ENCODE data around the gene MZT2A.
"Not testable (repeated sequence)": the region's sequence is repeated elsewhere in the genome, so short reads cannot be mapped to it uniquely, and the experiment has no call there.

The MZT2A gene

DNA sequence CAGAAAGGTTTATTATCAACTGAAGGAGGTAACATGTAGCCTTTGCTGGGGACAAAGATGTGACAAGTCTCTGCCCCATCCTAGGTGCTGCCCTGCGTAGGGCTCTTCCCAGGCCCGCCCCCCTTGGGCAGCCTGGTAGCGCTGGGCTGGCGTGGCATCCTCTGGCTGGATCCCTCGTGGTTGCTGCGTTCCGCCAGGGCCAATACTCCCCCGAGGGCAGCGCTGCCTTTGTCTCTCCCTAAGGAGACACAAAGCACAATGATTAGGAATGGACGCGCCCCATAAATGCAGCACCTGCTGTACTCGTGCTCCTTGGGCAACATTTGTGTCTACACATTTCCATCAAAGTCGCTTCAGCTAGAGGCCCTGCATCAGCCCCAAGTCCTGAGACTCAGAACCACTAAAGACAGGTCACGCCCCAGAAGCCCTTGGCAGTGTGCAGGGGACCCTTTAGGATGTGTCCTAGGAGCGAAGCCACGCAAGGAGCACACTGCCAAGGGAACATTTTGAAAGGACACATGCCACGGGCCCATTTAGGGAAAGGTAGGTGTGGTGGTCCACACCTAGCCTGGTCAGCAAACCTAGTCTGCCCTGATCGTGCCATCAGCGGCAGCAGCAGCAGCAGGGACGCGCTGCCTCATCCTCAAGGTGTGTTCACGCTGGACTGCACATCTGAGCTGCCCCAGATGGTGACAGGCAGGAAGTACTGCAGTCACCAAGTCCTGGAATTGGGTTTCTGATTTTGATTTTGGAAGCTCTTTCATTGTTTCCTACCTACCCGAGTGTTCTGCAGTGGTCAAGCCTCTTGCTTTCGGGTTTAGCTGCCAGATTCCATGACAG is 8.0 kb downstream of the MZT2A start:
- H3K4me1 ChIP-seq (ENCODE audit: low read depth, poor library complexity, severe bottlenecking); H4K20me1 ChIP-seq (ENCODE audit: insufficient read depth); H3K36me3 ChIP-seq (ENCODE audit: insufficient read depth); H3K4me3 ChIP-seq (IDR thresholded peaks at IDR 0.05; ENCODE audit: insufficient read depth, low read depth, low read length); H3K4me2 ChIP-seq; H2AFZ ChIP-seq (ENCODE audit: low read depth); H3K9ac ChIP-seq; H3K27me3 ChIP-seq (ENCODE audit: insufficient read depth, low read depth); H3K27ac ChIP-seq: not testable (repeated sequence)
- peaks cover 12% of the 10 kb centered on the region; the same call in 1 of the 2 replicates for H3K79me2 ChIP-seq (ENCODE audit: insufficient read depth, low read depth)

DNA sequence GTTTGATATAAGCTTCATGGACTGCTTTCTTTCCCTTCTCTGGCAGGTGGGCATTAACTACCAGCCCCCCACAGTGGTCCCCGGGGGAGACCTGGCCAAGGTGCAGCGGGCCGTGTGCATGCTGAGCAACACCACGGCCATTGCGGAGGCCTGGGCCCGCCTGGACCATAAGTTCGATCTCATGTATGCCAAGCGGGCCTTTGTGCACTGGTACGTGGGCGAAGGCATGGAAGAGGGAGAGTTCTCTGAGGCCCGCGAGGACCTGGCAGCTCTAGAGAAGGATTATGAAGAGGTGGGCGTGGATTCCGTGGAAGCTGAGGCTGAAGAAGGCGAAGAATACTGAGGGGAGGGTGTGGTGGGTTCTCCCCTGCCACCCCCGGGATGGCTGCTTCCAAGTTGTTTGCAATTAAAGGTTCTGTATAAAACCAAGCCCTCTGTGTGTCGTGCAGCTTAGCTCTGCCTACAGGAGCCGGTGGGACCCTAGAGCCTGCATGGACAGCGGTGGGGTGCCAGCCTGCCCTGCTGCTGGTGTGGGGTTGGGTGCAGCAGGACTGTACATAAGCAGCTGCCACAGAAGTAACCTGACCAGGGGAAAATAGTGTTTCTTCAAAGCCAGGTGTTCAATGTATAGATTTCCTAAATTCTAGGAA is 9.6 kb downstream of the MZT2A start:
- not testable (repeated sequence) for H3K27ac ChIP-seq; H2AFZ ChIP-seq (ENCODE audit: low read depth); H3K4me1 ChIP-seq (ENCODE audit: low read depth, poor library complexity, severe bottlenecking); H3K79me2 ChIP-seq (ENCODE audit: insufficient read depth, low read depth); H3K4me3 ChIP-seq (IDR thresholded peaks at IDR 0.05; ENCODE audit: insufficient read depth, low read depth, low read length); H3K9ac ChIP-seq; H3K27me3 ChIP-seq (ENCODE audit: insufficient read depth, low read depth); H3K36me3 ChIP-seq (ENCODE audit: insufficient read depth); H3K4me2 ChIP-seq; H4K20me1 ChIP-seq (ENCODE audit: insufficient read depth)

DNA sequence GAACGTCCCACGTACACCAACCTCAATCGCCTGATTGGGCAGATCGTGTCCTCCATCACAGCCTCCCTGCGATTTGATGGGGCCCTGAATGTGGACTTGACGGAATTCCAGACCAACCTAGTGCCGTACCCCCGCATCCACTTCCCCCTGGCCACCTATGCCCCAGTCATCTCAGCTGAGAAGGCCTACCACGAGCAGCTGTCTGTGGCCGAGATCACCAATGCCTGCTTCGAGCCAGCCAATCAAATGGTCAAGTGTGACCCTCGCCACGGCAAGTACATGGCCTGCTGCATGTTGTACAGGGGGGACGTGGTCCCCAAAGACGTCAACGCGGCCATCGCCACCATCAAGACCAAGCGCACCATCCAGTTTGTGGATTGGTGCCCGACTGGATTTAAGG is 11.8 kb downstream of the MZT2A start:
- not testable (repeated sequence) for H3K27ac ChIP-seq; H3K9ac ChIP-seq; H2AFZ ChIP-seq (ENCODE audit: low read depth); H3K79me2 ChIP-seq (ENCODE audit: insufficient read depth, low read depth); H3K36me3 ChIP-seq (ENCODE audit: insufficient read depth); H3K4me2 ChIP-seq; H3K4me3 ChIP-seq (IDR thresholded peaks at IDR 0.05; ENCODE audit: insufficient read depth, low read depth, low read length); H4K20me1 ChIP-seq (ENCODE audit: insufficient read depth); H3K27me3 ChIP-seq (ENCODE audit: insufficient read depth, low read depth); H3K4me1 ChIP-seq (ENCODE audit: low read depth, poor library complexity, severe bottlenecking)

DNA sequence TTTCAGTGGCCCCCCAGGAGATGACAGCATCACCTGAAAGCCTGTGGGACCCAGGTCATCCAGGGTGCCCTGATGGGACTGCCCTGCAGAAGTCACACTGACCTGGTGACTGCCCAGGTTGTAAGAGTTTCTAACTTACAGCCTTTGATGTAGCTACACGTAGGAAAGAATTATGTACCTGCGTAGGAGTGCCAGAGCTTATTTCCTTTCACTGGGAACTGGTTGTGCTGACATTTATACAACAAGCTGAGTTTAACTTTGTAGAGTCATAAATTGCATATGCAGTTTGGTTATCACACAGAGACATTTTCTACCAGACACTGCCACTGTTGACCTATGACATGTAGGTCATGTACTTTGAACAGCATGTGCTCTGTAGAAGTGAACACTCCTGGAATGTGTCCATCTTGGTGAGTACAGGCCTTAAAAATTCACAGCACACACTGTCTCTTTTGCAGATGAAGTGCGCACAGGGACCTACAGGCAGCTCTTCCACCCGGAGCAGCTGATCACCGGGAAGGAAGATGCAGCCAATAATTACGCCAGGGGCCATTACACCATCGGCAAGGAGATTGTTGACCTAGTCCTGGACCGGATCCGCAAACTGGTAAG is 13.2 kb downstream of the MZT2A start:
- H3K36me3 ChIP-seq (ENCODE audit: insufficient read depth); H3K27me3 ChIP-seq (ENCODE audit: insufficient read depth, low read depth); H3K79me2 ChIP-seq (ENCODE audit: insufficient read depth, low read depth); H3K27ac ChIP-seq; H3K4me2 ChIP-seq; H2AFZ ChIP-seq (ENCODE audit: low read depth); H4K20me1 ChIP-seq (ENCODE audit: insufficient read depth); H3K4me1 ChIP-seq (ENCODE audit: low read depth, poor library complexity, severe bottlenecking); H3K9ac ChIP-seq; H3K4me3 ChIP-seq (IDR thresholded peaks at IDR 0.05; ENCODE audit: insufficient read depth, low read depth, low read length): not testable (repeated sequence)

DNA sequence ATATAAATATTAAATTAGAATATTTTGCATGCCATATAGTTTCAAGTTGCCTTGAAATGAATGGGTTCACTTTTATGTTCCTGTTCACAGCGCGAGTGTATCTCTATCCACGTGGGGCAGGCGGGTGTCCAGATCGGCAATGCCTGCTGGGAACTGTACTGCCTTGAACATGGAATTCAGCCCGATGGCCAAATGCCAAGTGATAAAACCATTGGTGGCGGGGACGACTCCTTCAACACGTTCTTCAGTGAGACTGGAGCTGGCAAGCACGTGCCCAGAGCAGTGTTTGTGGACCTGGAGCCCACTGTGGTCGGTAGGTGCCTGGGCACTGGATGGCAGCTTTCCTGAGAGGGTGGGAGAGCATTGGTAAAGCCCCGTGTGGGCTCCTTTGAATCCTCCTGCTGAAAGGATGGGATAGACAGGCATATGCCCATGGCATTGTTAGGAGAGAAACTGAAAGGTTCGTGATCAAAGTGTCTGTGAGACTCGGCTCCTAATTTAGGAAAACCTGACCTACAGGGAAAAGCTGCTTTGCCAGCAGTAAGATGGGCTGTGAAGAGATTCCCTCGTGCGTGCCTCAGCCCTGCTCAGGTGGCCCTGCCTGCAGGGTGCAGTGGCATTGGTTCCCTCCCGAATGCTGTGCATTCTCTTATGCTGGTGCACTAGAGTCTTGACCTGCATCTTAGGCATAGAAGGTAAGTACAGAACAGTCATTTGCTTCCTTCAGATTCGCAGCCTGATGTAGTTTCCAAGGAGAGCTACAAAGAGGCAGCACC is 13.9 kb downstream of the MZT2A start:
- H3K4me1 ChIP-seq (ENCODE audit: low read depth, poor library complexity, severe bottlenecking); H3K79me2 ChIP-seq (ENCODE audit: insufficient read depth, low read depth); H2AFZ ChIP-seq (ENCODE audit: low read depth); H3K4me3 ChIP-seq (IDR thresholded peaks at IDR 0.05; ENCODE audit: insufficient read depth, low read depth, low read length); H3K27ac ChIP-seq; H3K9ac ChIP-seq; H4K20me1 ChIP-seq (ENCODE audit: insufficient read depth); H3K27me3 ChIP-seq (ENCODE audit: insufficient read depth, low read depth); H3K4me2 ChIP-seq; H3K36me3 ChIP-seq (ENCODE audit: insufficient read depth): not testable (repeated sequence)

DNA sequence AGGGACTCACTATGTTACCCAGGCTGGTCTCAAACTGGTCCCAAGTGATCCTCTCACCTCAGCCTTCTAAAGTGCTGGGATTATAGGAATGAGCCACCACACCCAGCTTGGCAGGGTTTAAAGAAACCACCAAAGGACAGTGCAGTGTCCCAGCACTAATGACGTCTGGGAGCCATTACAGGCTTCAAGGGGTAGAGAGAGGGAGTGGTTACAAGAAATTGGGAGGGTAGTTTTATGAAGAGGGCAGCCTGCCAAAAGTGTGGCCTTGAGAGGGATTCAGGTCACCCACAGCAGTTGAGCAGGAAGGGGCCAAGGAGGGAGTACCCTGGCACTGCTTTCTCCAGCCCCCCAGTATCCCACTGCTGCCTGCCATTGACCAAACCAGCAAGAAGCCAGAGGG is 15.0 kb downstream of the MZT2A start:
- H3K79me2 ChIP-seq (ENCODE audit: insufficient read depth, low read depth); H3K4me2 ChIP-seq; H3K4me1 ChIP-seq (ENCODE audit: low read depth, poor library complexity, severe bottlenecking); H2AFZ ChIP-seq (ENCODE audit: low read depth); H3K9ac ChIP-seq; H4K20me1 ChIP-seq (ENCODE audit: insufficient read depth); H3K4me3 ChIP-seq (IDR thresholded peaks at IDR 0.05; ENCODE audit: insufficient read depth, low read depth, low read length); H3K27ac ChIP-seq; H3K27me3 ChIP-seq (ENCODE audit: insufficient read depth, low read depth); H3K36me3 ChIP-seq (ENCODE audit: insufficient read depth): not testable (repeated sequence)

DNA sequence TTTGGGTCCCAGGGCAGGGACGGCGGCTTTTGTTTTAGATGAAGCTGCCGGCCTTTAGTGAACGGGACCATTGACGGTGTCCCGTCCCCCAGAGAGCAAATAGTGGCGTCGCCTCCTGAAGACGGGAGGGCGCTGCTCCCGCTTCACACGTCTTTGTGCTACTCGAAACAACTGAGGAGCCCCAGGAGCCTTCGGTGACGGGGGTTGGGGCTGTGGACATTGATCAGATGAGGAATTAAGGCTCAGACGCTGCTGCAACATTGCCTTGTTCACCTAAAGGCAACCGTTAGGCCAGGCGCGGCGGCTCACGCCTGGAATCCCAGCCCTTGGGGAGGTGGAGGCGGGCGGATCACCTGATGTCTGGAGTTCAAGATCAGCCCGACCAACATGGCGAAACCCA is 15.8 kb downstream of the MZT2A start:
- not testable (repeated sequence) for H3K4me2 ChIP-seq; H3K79me2 ChIP-seq (ENCODE audit: insufficient read depth, low read depth); H3K9ac ChIP-seq; H3K4me3 ChIP-seq (IDR thresholded peaks at IDR 0.05; ENCODE audit: insufficient read depth, low read depth, low read length); H3K27ac ChIP-seq; H2AFZ ChIP-seq (ENCODE audit: low read depth); H4K20me1 ChIP-seq (ENCODE audit: insufficient read depth); H3K36me3 ChIP-seq (ENCODE audit: insufficient read depth); H3K4me1 ChIP-seq (ENCODE audit: low read depth, poor library complexity, severe bottlenecking); H3K27me3 ChIP-seq (ENCODE audit: insufficient read depth, low read depth)

Measured in KMS-11 (cell line).